ENCODE data around the gene KRTAP9-6.
"Not testable (repeated sequence)": the region's sequence is repeated elsewhere in the genome, so short reads cannot be mapped to it uniquely, and the experiment has no call there.

GRCh38 chr17:41237116-41237515 lies 28.1 kb upstream of the KRTAP9-6 start:
- not testable (repeated sequence) for TF ChIP-seq CTCF (IDR thresholded peaks at IDR 0.05; ENCODE audit: low read length); EZH2 (IDR thresholded peaks at IDR 0.05; ENCODE audit: borderline replicate concordance, low read length)
